ENCODE data around the gene JAK2. TPM values are rescaled to one million over a fixed set of nuclear protein-coding genes. Genes with fewer than 3 reads are reported as not detected.

Gene JAK2
- total RNA-seq, 1 experiment from 2014 or later = 2.7 TPM

- H3K9me2 ChIP-seq (ENCODE audit: insufficient read depth) = no peaks in the 10 kb centered on the region
- no peaks in the 10 kb centered on the region for H3F3A ChIP-seq (ENCODE audit: insufficient read depth, low read depth)
- no peak overlapping the region for H3K4me2 ChIP-seq
- H3K9me3 ChIP-seq (ENCODE audit: insufficient read depth, low read depth) = no peaks in the 10 kb centered on the region
- H3K27ac ChIP-seq = no peak overlapping the region
- H3K4me3 ChIP-seq = no peak overlapping the region
- DNase-seq = no peak
- no peaks in the 10 kb centered on the region for H3K36me3 ChIP-seq (ENCODE audit: low read depth)
- H3K27me3 ChIP-seq (ENCODE audit: insufficient read depth, low read depth) = no peaks in the 10 kb centered on the region
- intact Hi-C loops (cut with micrococcal nuclease; ENCODE audit: unreplicated experiment) = no loop called here
- no TSS peak for BruUV-seq (replicated peaks)
- TF ChIP-seq CTCF (conservative IDR thresholded peaks at IDR 0.05) (no peak), EZH2 (IDR thresholded peaks at IDR 0.05; ENCODE audit: low read depth) (no peak)
- no peak overlapping the region for H2AFZ ChIP-seq
- CTCF ChIA-PET = no interaction called here
- no peaks in the 10 kb centered on the region for H3K4me1 ChIP-seq (replicated peaks; ENCODE audit: insufficient read depth)
- POLR2A ChIA-PET (ENCODE audit: unreplicated experiment) = interaction anchor here (0.6 kb wide), 1 partner anchor 1380 kb away, joined by 25 read pairs; no protein-coding TSS in a partner anchor
- no peaks in the 10 kb centered on the region for H3K79me2 ChIP-seq (ENCODE audit: low read depth)
- H4K20me1 ChIP-seq (ENCODE audit: insufficient read depth) = no peaks in the 10 kb centered on the region
Measured at GRCh38 chr9:5144217-5144616, 159.1 kb downstream of the JAK2 start.

GRCh38 chr9:5146241-5146640 lies 161.2 kb downstream of the JAK2 start:
- intact Hi-C loops (cut with micrococcal nuclease; ENCODE audit: unreplicated experiment) = no loop called here
- no TSS peak for BruUV-seq (replicated peaks)
- CTCF ChIA-PET = no interaction called here

More at GRCh38 chr9:5146241-5146640, 161.2 kb downstream of the JAK2 start:
- no peak for TF ChIP-seq CTCF (conservative IDR thresholded peaks at IDR 0.05)
- no peak for TF ChIP-seq EZH2 (IDR thresholded peaks at IDR 0.05; ENCODE audit: low read depth)
- Histone ChIP-seq H3K27ac (no peak overlapping the region), H3K79me2 (ENCODE audit: low read depth) (no peaks in the 10 kb centered on the region), H3K36me3 (ENCODE audit: low read depth) (no peaks in the 10 kb centered on the region), H3K4me3 (no peak overlapping the region), H3K4me2 (no peak overlapping the region), H3K9me3 (ENCODE audit: insufficient read depth, low read depth) (no peaks in the 10 kb centered on the region), H2AFZ (no peak overlapping the region), H3K9me2 (ENCODE audit: insufficient read depth) (no peaks in the 10 kb centered on the region), H3K27me3 (ENCODE audit: insufficient read depth, low read depth) (no peaks in the 10 kb centered on the region), H3K4me1 (replicated peaks; ENCODE audit: insufficient read depth) (no peaks in the 10 kb centered on the region), H4K20me1 (ENCODE audit: insufficient read depth) (no peaks in the 10 kb centered on the region), H3F3A (ENCODE audit: insufficient read depth, low read depth) (no peaks in the 10 kb centered on the region)
- no peak for DNase-seq
- POLR2A ChIA-PET (ENCODE audit: unreplicated experiment) = no interaction called here

Other genes with a start within 250 kb of the JAK2 start
- gene AK3, start 244.1 kb upstream of the JAK2 start, total RNA-seq (2021) = 34.0 and 36.2 TPM in 2 replicates
- gene RCL1, start 192.3 kb upstream of the JAK2 start, total RNA-seq (2021) = 8.5 and 9.5 TPM in 2 replicates
- not detected in 2 replicates for gene INSL6, start 200.4 kb downstream of the JAK2 start, total RNA-seq (2021)
- gene INSL4, start 246.1 kb downstream of the JAK2 start, total RNA-seq (2021) = not detected in 2 replicates

All from PC-9 (cell line).